Liver (tissue), 9 donors: Measurements from ENCODE around the gene RAB38. TPM values are rescaled to one million over a fixed set of nuclear protein-coding genes. Genes with fewer than 3 reads are reported as not detected.

Experiments used
- DNase-seq: peaks from one replicate; pipeline ENCODE4 v3.0.0-alpha.2; 2017; ENCODE audit warnings: low spot score
- H3K27ac ChIP-seq, 2 donors: one replicate each; pipeline ENCODE4 v1.7.0; 2013; ENCODE audit warnings: inconsistent platforms in 2 of 2, low read length in 2 of 2, control low read depth in 1 of 2, low read depth in 1 of 2, mild to moderate bottlenecking in 1 of 2
- H3K27me3 ChIP-seq, 4 donors: one replicate each; pipeline versions ENCODE4 v1.6.1 to v1.7.0; 2013; ENCODE audit warnings: low read length in 3 of 4, inconsistent platforms in 1 of 4, mild to moderate bottlenecking in 1 of 4, moderate library complexity in 1 of 4; ENCODE audit not compliant: control insufficient read depth in 4 of 4, insufficient read depth in 4 of 4
- H3K36me3 ChIP-seq, 4 donors: one replicate each; pipeline versions ENCODE4 v1.6.1 to v1.7.0; 2013; ENCODE audit warnings: low read length in 3 of 4, mild to moderate bottlenecking in 3 of 4, low read depth in 1 of 4, moderate library complexity in 1 of 4; ENCODE audit not compliant: control insufficient read depth in 4 of 4, insufficient read depth in 3 of 4
- H3K4me1 ChIP-seq, 4 donors: one replicate each; pipeline versions ENCODE4 v1.6.1 to v1.7.0; 2013; ENCODE audit warnings: low read length in 3 of 4, mild to moderate bottlenecking in 3 of 4, moderate library complexity in 1 of 4; ENCODE audit not compliant: control insufficient read depth in 4 of 4, insufficient read depth in 4 of 4
- H3K4me3 ChIP-seq, 3 donors: one replicate each; pipeline versions ENCODE4 v1.6.1 to v1.7.0; 2013; ENCODE audit warnings: low read length in 3 of 3, control low read depth in 1 of 3, low read depth in 1 of 3, mild to moderate bottlenecking in 1 of 3
- H3K9ac ChIP-seq, 2 donors: one replicate each; pipeline ENCODE4 v1.7.0; 2013; ENCODE audit warnings: low read length in 2 of 2, mild to moderate bottlenecking in 2 of 2, moderate library complexity in 2 of 2, control low read depth in 1 of 2, low read depth in 1 of 2
- H3K9me3 ChIP-seq, 4 donors: one replicate each; pipeline versions ENCODE4 v1.6.1 to v1.7.0; 2013; ENCODE audit warnings: low read length in 3 of 4; ENCODE audit not compliant: control insufficient read depth in 4 of 4
- EGR1 ChIP-seq, 2 donors: IDR thresholded peaks; 2 replicates each; pipeline ENCODE4 v1.6.1; 2016 to 2018; ENCODE audit warnings: antibody characterized with exemption in 2 of 2, low read depth in 2 of 2
- FOXA1 ChIP-seq: IDR thresholded peaks from 2 replicates; pipeline ENCODE4 v1.6.1; 2016; ENCODE audit warnings: antibody characterized with exemption
- FOXA2 ChIP-seq: IDR thresholded peaks from 2 replicates; pipeline ENCODE4 v1.6.1; 2016; ENCODE audit warnings: antibody characterized with exemption
- GABPA ChIP-seq, 2 donors: IDR thresholded peaks in 1 of 2; conservative IDR thresholded peaks in 1 of 2; 2 replicates each; pipeline ENCODE4 v1.6.1; 2016; ENCODE audit warnings: antibody characterized with exemption in 2 of 2, mild to moderate bottlenecking in 1 of 2, moderate library complexity in 1 of 2
- HNF4A ChIP-seq, 2 donors: conservative IDR thresholded peaks; 2 replicates each; pipeline ENCODE4 v1.6.1; 2016; ENCODE audit warnings: antibody characterized with exemption in 2 of 2, mild to moderate bottlenecking in 2 of 2
- JUND ChIP-seq, 2 donors: IDR thresholded peaks; 2 replicates each; pipeline ENCODE4 v1.6.1; 2016; ENCODE audit warnings: antibody characterized with exemption in 2 of 2
- NR2F2 ChIP-seq: IDR thresholded peaks from 2 replicates; pipeline ENCODE4 v1.6.1; 2016; ENCODE audit warnings: antibody characterized with exemption
- RAD21 ChIP-seq, 2 donors: IDR thresholded peaks; 2 replicates each; pipeline ENCODE4 v1.6.1; 2016; ENCODE audit warnings: antibody characterized with exemption in 2 of 2, mild to moderate bottlenecking in 2 of 2
- TAF1 ChIP-seq: conservative IDR thresholded peaks from 2 replicates; pipeline ENCODE4 v1.6.1; 2016; ENCODE audit warnings: antibody characterized with exemption, mild to moderate bottlenecking
- WGBS: extraction: QIAGEN DNeasy Blood & Tissue Kit; methylation state at CpG from one replicate; pipeline ENCODE4 v1.1.7; 2013; 5-methylcytosine and 5-hydroxymethylcytosine counted together
- polyA plus RNA-seq, 2 donors: library from polyadenylated mRNA; stranded (reverse) in 1 of 2; unstranded in 1 of 2; fragments of 200-250 nt in 1 of 2; fragments of >200 nt in 1 of 2; fragmentation: Nextera tagmentation in 1 of 2; extraction: Ambion mirVana in 1 of 2; gene quantifications; one replicate each; pipeline versions ENCODE4 v1.2.1 to v1.2.3, GENCODE V29; 2013 to 2015
- total RNA-seq, 2 donors: library from RNA; depleted of rRNA; stranded (reverse); fragments of >200 nt; gene quantifications; one replicate each; pipeline ENCODE4 v1.2.3, GENCODE V29; 2014
- TF ChIP-seq, protein P1 (sequence below): IDR thresholded peaks from 2 replicates; pipeline ENCODE4 v1.6.1; 2016; ENCODE audit warnings: antibody characterized with exemption
- TF ChIP-seq, protein P2 (sequence below): IDR thresholded peaks from 2 replicates; pipeline ENCODE4 v1.6.1; 2016; ENCODE audit warnings: antibody characterized with exemption
- TF ChIP-seq, protein P3 (sequence below): IDR thresholded peaks from 2 replicates; pipeline ENCODE4 v1.6.1; 2016; ENCODE audit warnings: antibody characterized with exemption
- donor health status: healthy.
- donor health status: healthy.
- donor health status: healthy.
- donor health status: healthy.
- donor health status: healthy.

The RAB38 gene
- total and polyA plus RNA-seq, 4 donors, result 0.32 to 2.2 (median 0.48) TPM

DNA sequence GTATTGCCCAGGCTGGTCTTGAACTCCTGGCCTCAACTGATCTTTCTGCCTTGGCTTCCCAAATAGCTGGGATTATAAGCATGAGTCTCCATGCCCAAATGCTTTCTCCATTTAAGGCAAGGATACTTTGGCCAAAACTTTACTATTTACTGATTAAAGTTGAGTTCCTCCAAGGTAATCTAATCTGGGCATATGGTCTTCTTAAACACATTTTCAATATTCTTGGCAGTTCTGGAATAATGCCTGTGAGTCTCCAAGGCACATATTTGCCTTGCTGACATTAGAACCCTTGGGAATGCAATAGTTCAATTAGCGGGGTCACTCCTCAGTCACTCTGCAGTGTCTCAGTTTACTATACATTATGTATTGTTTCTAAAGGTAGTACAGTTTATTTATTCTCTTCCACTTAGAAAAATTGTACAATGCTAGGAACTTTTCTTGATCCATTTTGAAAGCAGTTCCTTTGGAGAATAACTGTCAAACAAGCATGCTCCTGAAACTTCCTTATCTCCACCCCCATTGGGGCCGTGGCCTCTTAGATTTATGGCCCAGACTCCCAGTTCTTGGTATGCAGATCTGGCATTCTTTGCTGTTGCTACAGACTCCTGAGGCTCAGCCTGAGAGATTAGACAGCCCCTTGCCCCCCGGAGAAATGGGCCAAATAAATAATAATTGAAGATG is 13.1 kb upstream of the RAB38 start:
- peaks cover 0 to 4% (median 0%) of the 10 kb centered on the region in 4 donors for H3K27me3 ChIP-seq
- H3K36me3 ChIP-seq, result no peaks in the 10 kb centered on the region
- H3K4me3 ChIP-seq, result no peak overlapping the region
- TF ChIP-seq, protein P1, sequence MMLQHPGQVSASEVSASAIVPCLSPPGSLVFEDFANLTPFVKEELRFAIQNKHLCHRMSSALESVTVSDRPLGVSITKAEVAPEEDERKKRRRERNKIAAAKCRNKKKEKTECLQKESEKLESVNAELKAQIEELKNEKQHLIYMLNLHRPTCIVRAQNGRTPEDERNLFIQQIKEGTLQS, result no peak
- TF ChIP-seq TAF1 (no peak), NR2F2 (peak; percentile 28), RAD21 (IDR thresholded peaks at IDR 0.05) (no peak)
- no peak overlapping the region for H3K9ac ChIP-seq
- 41% methylated on average over 3 of the region's 3 CpGs for WGBS
- H3K9me3 ChIP-seq, result no peaks in the 10 kb centered on the region
- H3K4me1 ChIP-seq, result no peaks in the 10 kb centered on the region
- no peak for DNase-seq
- no peak overlapping the region for H3K27ac ChIP-seq

DNA sequence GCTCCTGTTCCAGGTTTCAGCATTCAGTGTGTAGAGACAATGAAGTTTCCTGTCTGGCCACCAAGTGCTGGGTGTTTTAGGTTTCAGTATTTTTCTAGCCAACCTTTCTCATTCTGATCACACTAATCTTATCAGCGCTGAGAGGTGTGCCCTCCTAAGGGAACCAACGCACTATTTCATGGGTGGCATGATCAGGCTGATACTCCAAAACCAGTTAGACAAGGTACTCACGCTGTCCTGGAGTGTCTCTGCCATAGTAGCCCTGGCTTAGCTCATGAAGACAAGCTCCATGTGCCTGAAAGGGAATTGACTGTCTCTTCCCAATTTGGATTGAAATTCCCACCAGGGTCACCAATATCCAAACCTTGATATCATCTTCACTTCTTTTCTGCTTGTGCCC is 8.0 kb upstream of the RAB38 start:
- no peaks in the 10 kb centered on the region for H3K9me3 ChIP-seq
- H3K36me3 ChIP-seq, result no peaks in the 10 kb centered on the region
- TF ChIP-seq, protein P2, sequence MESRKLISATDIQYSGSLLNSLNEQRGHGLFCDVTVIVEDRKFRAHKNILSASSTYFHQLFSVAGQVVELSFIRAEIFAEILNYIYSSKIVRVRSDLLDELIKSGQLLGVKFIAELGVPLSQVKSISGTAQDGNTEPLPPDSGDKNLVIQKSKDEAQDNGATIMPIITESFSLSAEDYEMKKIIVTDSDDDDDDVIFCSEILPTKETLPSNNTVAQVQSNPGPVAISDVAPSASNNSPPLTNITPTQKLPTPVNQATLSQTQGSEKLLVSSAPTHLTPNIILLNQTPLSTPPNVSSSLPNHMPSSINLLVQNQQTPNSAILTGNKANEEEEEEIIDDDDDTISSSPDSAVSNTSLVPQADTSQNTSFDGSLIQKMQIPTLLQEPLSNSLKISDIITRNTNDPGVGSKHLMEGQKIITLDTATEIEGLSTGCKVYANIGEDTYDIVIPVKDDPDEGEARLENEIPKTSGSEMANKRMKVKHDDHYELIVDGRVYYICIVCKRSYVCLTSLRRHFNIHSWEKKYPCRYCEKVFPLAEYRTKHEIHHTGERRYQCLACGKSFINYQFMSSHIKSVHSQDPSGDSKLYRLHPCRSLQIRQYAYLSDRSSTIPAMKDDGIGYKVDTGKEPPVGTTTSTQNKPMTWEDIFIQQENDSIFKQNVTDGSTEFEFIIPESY, result no peak
- TF ChIP-seq TAF1, result no peak
- TF ChIP-seq JUND (IDR thresholded peaks at IDR 0.05), result no peak
- no peak for TF ChIP-seq EGR1 (IDR thresholded peaks at IDR 0.05; ENCODE audit: low read depth in 2 of 2)
- no peak for TF ChIP-seq FOXA1
- TF ChIP-seq RAD21 (IDR thresholded peaks at IDR 0.05), result no peak
- no peak for TF ChIP-seq GABPA (IDR thresholded peaks at IDR 0.05 in 1 of 2, conservative IDR thresholded peaks at IDR 0.05 in 1 of 2)
- TF ChIP-seq HNF4A (conservative IDR thresholded peaks at IDR 0.05), result no peak
- no peak for TF ChIP-seq FOXA2
- TF ChIP-seq, protein P1, result no peak
- H3K4me3 ChIP-seq, result no peak overlapping the region
- no peak overlapping the region for H3K9ac ChIP-seq
- peaks cover 0 to 4% (median 0%) of the 10 kb centered on the region in 4 donors for H3K27me3 ChIP-seq
- no peak for DNase-seq
- no peaks in the 10 kb centered on the region for H3K4me1 ChIP-seq
- H3K27ac ChIP-seq, result no peak overlapping the region
- 64% methylated on average over 3 of the region's 3 CpGs for WGBS

DNA sequence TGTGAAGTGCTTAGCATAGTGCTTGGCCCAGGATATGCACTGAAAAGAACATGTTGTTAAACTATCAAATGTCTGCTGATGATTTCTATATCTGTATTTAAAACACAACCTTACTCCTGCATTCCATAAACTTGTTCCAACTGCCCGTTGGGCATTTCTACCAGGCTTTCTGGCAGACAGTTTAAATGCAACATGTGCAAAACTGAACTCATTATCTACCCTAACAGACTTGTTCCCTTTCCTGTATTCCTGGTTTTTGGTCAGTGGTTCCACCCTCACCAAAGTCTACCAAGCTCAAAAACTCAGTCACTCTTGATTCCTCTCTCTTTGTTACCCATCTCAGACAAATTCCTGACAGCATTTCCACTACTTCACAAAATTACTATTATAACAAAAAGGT is 6.5 kb upstream of the RAB38 start:
- H3K27ac ChIP-seq, result no peak overlapping the region
- 51% methylated on average over 1 of the region's 1 CpG for WGBS
- H3K9ac ChIP-seq, result no peak overlapping the region
- no peaks in the 10 kb centered on the region for H3K4me1 ChIP-seq
- TF ChIP-seq EGR1 (IDR thresholded peaks at IDR 0.05; ENCODE audit: low read depth in 2 of 2) (no peak), GABPA (IDR thresholded peaks at IDR 0.05 in 1 of 2, conservative IDR thresholded peaks at IDR 0.05 in 1 of 2) (no peak), JUND (IDR thresholded peaks at IDR 0.05) (no peak), FOXA1 (no peak)
- TF ChIP-seq, protein P3, sequence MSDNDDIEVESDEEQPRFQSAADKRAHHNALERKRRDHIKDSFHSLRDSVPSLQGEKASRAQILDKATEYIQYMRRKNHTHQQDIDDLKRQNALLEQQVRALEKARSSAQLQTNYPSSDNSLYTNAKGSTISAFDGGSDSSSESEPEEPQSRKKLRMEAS, result no peak
- TF ChIP-seq, protein P1, result no peak
- H3K36me3 ChIP-seq, result no peaks in the 10 kb centered on the region
- peaks cover 0 to 4% (median 0%) of the 10 kb centered on the region in 4 donors for H3K27me3 ChIP-seq
- no peak for DNase-seq
- H3K9me3 ChIP-seq, result no peaks in the 10 kb centered on the region
- H3K4me3 ChIP-seq, result no peak overlapping the region
